ENCODE data around the gene NKPD1. TPM values are rescaled to one million over a fixed set of nuclear protein-coding genes. Genes with fewer than 3 reads are reported as not detected.

The NKPD1 gene
- total and polyA plus RNA-seq, 4 donors, result 0.44 to 1.4 (median 1.0) TPM

DNA sequence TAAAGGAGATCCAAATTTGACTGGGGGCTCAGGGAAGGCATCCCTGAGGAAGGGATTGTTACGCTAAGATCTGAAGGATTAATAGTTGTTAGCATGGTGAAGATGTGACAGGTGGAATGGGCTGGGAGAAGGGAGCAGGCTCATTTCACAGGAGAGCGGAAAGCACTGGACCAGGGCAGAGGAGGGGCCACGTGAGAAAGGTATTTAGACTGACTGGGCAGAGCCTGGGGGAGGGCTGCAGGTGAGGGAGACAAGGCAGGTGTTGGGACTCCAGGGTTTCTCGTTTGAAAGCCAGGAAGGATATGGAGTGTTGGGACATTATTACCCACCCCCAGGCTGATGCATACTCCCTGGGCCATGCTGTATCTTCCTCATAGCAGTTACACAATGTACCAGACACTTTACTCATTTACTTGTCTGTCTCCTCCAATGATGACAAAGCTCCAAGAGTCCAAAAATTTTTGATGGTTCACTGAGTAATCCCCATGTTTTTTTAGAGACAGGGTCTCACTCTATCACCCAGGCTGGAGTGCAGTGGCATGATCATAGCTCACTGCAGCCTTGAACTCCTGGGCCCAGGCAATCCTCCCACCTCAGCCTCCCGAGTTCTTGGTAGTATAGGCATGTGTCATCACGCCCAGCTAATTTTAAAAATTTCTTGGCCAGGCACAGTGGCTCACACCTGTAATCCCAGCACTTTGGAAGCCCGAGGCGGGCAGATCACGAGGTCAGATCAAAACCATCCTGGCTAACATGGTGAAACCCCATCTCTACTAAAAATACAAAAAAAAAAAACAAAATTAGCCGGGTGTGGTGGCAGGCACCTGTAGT is 14.9 kb upstream of the NKPD1 start:
- peaks cover 7% of the 10 kb centered on the region for H3K36me3 ChIP-seq (ENCODE audit: control insufficient read depth, insufficient read depth, low read length)
- H3K4me1 ChIP-seq (ENCODE audit: control insufficient read depth, insufficient read depth, low read length), result peaks cover 24% of the 10 kb centered on the region
- WGBS (ENCODE audit: insufficient coverage), result 100% methylated on average over 8 of the region's 10 CpGs
- no peak for DNase-seq (ENCODE audit: low read depth in 4 of 6, low spot score in 6 of 6)
- no peak overlapping the region for H3K4me3 ChIP-seq (ENCODE audit: low read depth, low read length)
- no peak overlapping the region for H3K27ac ChIP-seq (ENCODE audit: low read depth, low read length)
- no peaks in the 10 kb centered on the region for H3K27me3 ChIP-seq (ENCODE audit: control insufficient read depth, insufficient read depth, low read length)
- H3K9me3 ChIP-seq (ENCODE audit: control insufficient read depth, insufficient read depth, low read length), result no peaks in the 10 kb centered on the region

DNA sequence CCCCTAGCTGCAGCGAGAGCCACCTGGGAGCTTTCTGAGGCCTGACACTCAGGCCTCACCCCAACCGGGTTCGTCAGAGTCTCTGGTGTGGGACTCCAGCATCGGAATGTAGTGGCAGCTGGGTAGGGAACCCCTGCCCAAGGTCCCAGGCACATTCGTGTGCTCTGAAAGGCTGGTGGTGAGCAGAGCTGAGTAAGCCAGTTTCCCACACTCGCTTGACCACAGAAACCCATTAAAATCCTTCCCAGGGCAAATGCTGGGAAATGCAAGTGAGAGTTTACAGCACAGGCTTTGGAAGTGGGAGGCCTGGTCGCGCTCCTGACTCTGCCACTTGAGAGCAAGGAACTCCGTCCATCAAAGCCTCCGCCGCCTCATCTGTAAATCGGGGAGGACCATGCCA is 13.0 kb upstream of the NKPD1 start:
- H3K4me1 ChIP-seq (ENCODE audit: control insufficient read depth, insufficient read depth, low read length), result peaks cover 14% of the 10 kb centered on the region
- no peak overlapping the region for H3K4me3 ChIP-seq (ENCODE audit: low read depth, low read length)
- H3K9me3 ChIP-seq (ENCODE audit: control insufficient read depth, insufficient read depth, low read length), result no peaks in the 10 kb centered on the region
- H3K27me3 ChIP-seq (ENCODE audit: control insufficient read depth, insufficient read depth, low read length), result no peaks in the 10 kb centered on the region
- no peak overlapping the region for H3K27ac ChIP-seq (ENCODE audit: low read depth, low read length)
- peaks cover 11% of the 10 kb centered on the region for H3K36me3 ChIP-seq (ENCODE audit: control insufficient read depth, insufficient read depth, low read length)
- no peak for DNase-seq (ENCODE audit: low read depth in 4 of 6, low spot score in 6 of 6)
- WGBS (ENCODE audit: insufficient coverage), result 84% methylated on average over 11 of the region's 12 CpGs

- H3K4me1 ChIP-seq (ENCODE audit: control insufficient read depth, insufficient read depth, low read length), result peaks cover 14% of the 10 kb centered on the region
- no peak overlapping the region for H3K4me3 ChIP-seq (ENCODE audit: low read depth, low read length)
- no peak overlapping the region for H3K27ac ChIP-seq (ENCODE audit: low read depth, low read length)
- H3K36me3 ChIP-seq (ENCODE audit: control insufficient read depth, insufficient read depth, low read length), result peaks cover 12% of the 10 kb centered on the region
- WGBS (ENCODE audit: insufficient coverage), result 92% methylated on average over 11 of the region's 18 CpGs
- H3K9me3 ChIP-seq (ENCODE audit: control insufficient read depth, insufficient read depth, low read length), result no peaks in the 10 kb centered on the region
- DNase-seq (ENCODE audit: low read depth in 4 of 6, low spot score in 6 of 6), result no peak
- no peaks in the 10 kb centered on the region for H3K27me3 ChIP-seq (ENCODE audit: control insufficient read depth, insufficient read depth, low read length)
Observed at GRCh38 chr19:45172611-45173208, 11.9 kb upstream of the NKPD1 start.

DNA sequence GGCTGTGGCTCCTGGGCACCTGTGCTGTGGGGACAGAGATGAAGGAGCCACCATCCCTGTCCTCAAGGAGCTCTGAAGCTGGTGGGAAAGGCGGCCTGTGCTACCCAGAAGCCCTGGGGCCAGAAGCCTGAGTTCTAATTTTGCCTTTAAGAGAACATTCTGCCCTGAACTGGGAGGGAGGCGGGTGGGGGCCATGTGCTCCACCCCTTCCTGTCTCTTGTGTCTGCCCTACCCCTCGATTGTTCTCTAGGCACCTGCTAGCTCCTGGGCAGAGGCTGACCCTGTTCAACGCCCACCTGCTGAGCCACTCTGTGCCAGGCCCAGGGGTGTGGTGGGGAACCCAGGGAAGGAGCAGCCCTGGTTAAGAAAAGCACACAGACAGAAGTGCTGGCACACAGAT is 11.4 kb upstream of the NKPD1 start:
- peaks cover 10% of the 10 kb centered on the region for H3K4me1 ChIP-seq (ENCODE audit: control insufficient read depth, insufficient read depth, low read length)
- no peaks in the 10 kb centered on the region for H3K9me3 ChIP-seq (ENCODE audit: control insufficient read depth, insufficient read depth, low read length)
- no peak overlapping the region for H3K27ac ChIP-seq (ENCODE audit: low read depth, low read length)
- H3K36me3 ChIP-seq (ENCODE audit: control insufficient read depth, insufficient read depth, low read length), result peaks cover 12% of the 10 kb centered on the region
- no peak for DNase-seq (ENCODE audit: low read depth in 4 of 6, low spot score in 6 of 6)
- no peak overlapping the region for H3K4me3 ChIP-seq (ENCODE audit: low read depth, low read length)
- H3K27me3 ChIP-seq (ENCODE audit: control insufficient read depth, insufficient read depth, low read length), result no peaks in the 10 kb centered on the region
- 77% methylated on average over 3 of the region's 4 CpGs for WGBS (ENCODE audit: insufficient coverage)

DNA sequence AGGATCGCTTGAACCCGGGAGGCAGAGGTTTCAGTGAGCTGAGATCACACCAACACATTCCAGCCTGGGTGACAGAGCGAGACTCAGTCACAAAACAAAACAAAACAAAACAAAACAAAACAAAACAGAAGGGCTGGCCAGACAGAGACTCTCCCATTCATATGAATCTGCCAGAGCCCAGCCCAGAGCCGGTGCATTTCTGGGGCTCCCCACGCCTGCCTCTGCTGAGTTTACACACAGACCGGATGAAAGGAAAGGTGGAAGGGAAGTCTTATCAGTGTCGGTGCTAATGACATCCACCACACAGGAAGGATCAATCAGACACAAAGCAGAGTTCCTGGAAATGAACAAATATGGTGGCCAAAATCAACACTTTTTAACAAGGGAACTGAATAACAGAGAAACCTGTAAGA is 10.4 kb upstream of the NKPD1 start:
- H3K4me1 ChIP-seq (ENCODE audit: control insufficient read depth, insufficient read depth, low read length), result peaks cover 12% of the 10 kb centered on the region
- DNase-seq (ENCODE audit: low read depth in 4 of 6, low spot score in 6 of 6), result no peak
- H3K4me3 ChIP-seq (ENCODE audit: low read depth, low read length), result no peak overlapping the region
- 57% methylated on average over 2 of the region's 7 CpGs for WGBS (ENCODE audit: insufficient coverage)
- no peaks in the 10 kb centered on the region for H3K9me3 ChIP-seq (ENCODE audit: control insufficient read depth, insufficient read depth, low read length)
- H3K27me3 ChIP-seq (ENCODE audit: control insufficient read depth, insufficient read depth, low read length), result no peaks in the 10 kb centered on the region
- H3K36me3 ChIP-seq (ENCODE audit: control insufficient read depth, insufficient read depth, low read length), result peaks cover 17% of the 10 kb centered on the region
- H3K27ac ChIP-seq (ENCODE audit: low read depth, low read length), result peak overlapping the region; percentile 40

DNA sequence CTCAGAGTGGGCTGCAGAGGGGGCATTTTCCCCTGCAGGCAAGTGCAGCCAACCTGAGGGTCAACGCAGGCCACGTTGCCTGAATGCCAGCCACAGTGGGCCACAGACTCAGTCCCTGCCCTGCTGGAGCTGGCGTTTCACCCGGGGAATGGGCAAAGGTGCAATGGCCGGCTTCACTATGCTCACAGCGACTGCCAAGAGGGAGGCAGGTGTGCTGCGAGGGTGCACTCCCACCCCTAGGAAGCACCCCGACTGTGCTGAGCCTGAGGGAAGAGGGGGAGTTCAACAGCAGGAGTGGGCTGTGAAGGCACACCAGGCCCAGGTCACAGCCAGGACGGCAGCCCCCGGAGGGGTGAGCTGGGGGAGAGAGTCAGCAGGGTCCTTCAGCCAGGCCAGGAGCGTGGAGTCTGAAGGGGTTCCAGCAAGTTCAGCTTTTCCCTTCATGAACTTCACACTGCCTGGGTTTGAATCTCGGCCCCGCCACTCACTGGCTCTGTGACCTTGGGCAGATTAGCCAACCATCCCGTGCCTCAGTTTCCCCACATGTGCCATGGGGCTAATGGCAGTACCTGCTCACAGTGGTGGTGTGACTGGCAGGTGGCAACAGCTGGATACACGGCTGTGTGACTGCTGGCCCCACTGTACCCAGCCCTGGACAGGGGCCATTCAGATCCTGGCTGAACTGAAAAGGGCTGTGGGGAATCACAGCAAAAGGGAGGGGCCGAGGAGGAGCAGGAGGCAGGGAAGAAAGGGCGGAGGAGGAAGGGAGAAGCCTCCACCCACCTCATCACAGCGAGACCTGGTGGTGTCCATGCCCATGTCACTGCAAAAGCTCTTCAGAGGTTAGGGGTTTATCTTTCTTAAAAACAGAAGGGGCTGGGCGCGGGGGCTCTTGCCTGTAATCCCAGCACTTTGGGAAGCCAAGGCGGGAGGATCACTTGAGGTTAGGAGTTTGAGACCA is 9.6 kb upstream of the NKPD1 start:
- 91% methylated on average over 18 of the region's 21 CpGs for WGBS (ENCODE audit: insufficient coverage)
- no peaks in the 10 kb centered on the region for H3K9me3 ChIP-seq (ENCODE audit: control insufficient read depth, insufficient read depth, low read length)
- H3K27me3 ChIP-seq (ENCODE audit: control insufficient read depth, insufficient read depth, low read length), result no peaks in the 10 kb centered on the region
- peaks cover 12% of the 10 kb centered on the region for H3K4me1 ChIP-seq (ENCODE audit: control insufficient read depth, insufficient read depth, low read length)
- DNase-seq (ENCODE audit: low read depth in 4 of 6, low spot score in 6 of 6), result no peak
- H3K36me3 ChIP-seq (ENCODE audit: control insufficient read depth, insufficient read depth, low read length), result peaks cover 17% of the 10 kb centered on the region
- no peak overlapping the region for H3K27ac ChIP-seq (ENCODE audit: low read depth, low read length)
- no peak overlapping the region for H3K4me3 ChIP-seq (ENCODE audit: low read depth, low read length)

DNA sequence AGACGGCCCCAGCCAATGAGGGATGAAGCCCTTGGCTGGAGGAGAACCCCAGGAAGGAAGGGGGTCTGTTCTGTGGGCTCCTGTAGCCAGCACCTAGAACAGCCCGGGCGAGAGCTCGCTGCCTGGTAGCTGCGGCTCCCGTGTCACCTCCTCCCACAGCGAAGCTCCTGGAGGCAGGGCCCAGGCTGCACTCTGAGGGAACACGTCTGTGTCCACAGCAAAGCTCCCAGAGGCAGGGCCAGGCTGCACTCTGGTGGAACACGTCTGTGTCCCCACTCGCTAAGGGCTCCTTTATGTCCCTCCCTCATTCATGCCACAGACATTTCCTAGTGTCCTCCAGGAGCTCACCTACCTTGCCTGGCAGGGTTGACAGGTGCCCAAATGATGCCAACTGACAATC is 8.8 kb upstream of the NKPD1 start:
- no peak overlapping the region for H3K4me3 ChIP-seq (ENCODE audit: low read depth, low read length)
- no peaks in the 10 kb centered on the region for H3K9me3 ChIP-seq (ENCODE audit: control insufficient read depth, insufficient read depth, low read length)
- no peaks in the 10 kb centered on the region for H3K27me3 ChIP-seq (ENCODE audit: control insufficient read depth, insufficient read depth, low read length)
- WGBS (ENCODE audit: insufficient coverage), result 91% methylated on average over 9 of the region's 10 CpGs
- peaks cover 17% of the 10 kb centered on the region for H3K4me1 ChIP-seq (ENCODE audit: control insufficient read depth, insufficient read depth, low read length)
- peaks cover 24% of the 10 kb centered on the region for H3K36me3 ChIP-seq (ENCODE audit: control insufficient read depth, insufficient read depth, low read length)
- no peak for DNase-seq (ENCODE audit: low read depth in 4 of 6, low spot score in 6 of 6)
- H3K27ac ChIP-seq (ENCODE audit: low read depth, low read length), result no peak overlapping the region

DNA sequence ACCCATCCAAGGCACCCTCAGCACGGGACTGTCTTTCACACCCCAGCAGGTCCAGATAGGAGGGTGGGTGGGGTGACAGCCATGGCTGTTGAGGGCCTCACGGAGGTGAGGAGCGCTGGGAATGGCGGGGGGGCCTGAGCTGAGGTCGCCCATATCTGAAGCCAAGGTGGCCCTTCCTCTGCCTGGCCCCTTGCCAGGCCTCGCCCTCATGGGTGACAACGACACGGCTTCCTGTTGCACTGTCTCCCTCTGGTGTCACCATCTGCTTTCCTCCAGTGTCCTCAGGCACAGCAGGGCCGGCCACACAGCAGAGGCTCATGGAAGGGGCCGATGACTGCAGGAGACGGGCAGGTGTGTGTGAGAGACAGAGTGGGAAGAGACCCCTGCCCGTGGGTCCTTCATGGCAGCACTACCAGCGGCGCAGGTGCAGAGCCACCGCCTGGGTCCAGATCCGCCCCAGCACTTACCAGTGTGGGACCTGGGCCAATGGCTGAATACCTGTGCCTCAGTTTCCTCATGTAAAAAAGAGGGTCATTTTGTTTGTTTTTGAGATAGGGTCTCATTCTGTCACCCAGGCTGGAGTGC is 8.1 kb upstream of the NKPD1 start:
- H3K36me3 ChIP-seq (ENCODE audit: control insufficient read depth, insufficient read depth, low read length), result peaks cover 25% of the 10 kb centered on the region
- H3K9me3 ChIP-seq (ENCODE audit: control insufficient read depth, insufficient read depth, low read length), result no peaks in the 10 kb centered on the region
- no peak for DNase-seq (ENCODE audit: low read depth in 4 of 6, low spot score in 6 of 6)
- 90% methylated on average over 15 of the region's 16 CpGs for WGBS (ENCODE audit: insufficient coverage)
- no peak overlapping the region for H3K4me3 ChIP-seq (ENCODE audit: low read depth, low read length)
- H3K27ac ChIP-seq (ENCODE audit: low read depth, low read length), result no peak overlapping the region
- no peaks in the 10 kb centered on the region for H3K27me3 ChIP-seq (ENCODE audit: control insufficient read depth, insufficient read depth, low read length)
- peaks cover 18% of the 10 kb centered on the region for H3K4me1 ChIP-seq (ENCODE audit: control insufficient read depth, insufficient read depth, low read length)

- H3K36me3 ChIP-seq (ENCODE audit: control insufficient read depth, insufficient read depth, low read length), result peaks cover 36% of the 10 kb centered on the region
- H3K9me3 ChIP-seq (ENCODE audit: control insufficient read depth, insufficient read depth, low read length), result no peaks in the 10 kb centered on the region
- H3K4me3 ChIP-seq (ENCODE audit: low read depth, low read length), result no peak overlapping the region
- peaks cover 24% of the 10 kb centered on the region for H3K4me1 ChIP-seq (ENCODE audit: control insufficient read depth, insufficient read depth, low read length)
- H3K27me3 ChIP-seq (ENCODE audit: control insufficient read depth, insufficient read depth, low read length), result no peaks in the 10 kb centered on the region
- WGBS (ENCODE audit: insufficient coverage), result 47% methylated on average over 14 of the region's 14 CpGs
- no peak for DNase-seq (ENCODE audit: low read depth in 4 of 6, low spot score in 6 of 6)
- H3K27ac ChIP-seq (ENCODE audit: low read depth, low read length), result no peak overlapping the region
Observed at GRCh38 chr19:45166723-45167252, 6.0 kb upstream of the NKPD1 start.

Data from spinal cord (tissue), 10 donors.